Left ventricle myocardium inferior (tissue), 1 donor: ENCODE data around the gene MICAL3. TPM values are rescaled to one million over a fixed set of nuclear protein-coding genes. Genes with fewer than 3 reads are reported as not detected.
"Not testable (repeated sequence)": the region's sequence is repeated elsewhere in the genome, so short reads cannot be mapped to it uniquely, and the experiment has no call there.

Source experiments
- DNase-seq: peaks from one replicate; pipeline ENCODE4 v3.0.0-alpha.2; 2020
- H3K27ac ChIP-seq: fragments of 200-600 bp; replicated peaks from 2 replicates; pipeline ENCODE4 v1.8.0; 2021
- H3K27me3 ChIP-seq: fragments of 200-600 bp; 2 replicates; pipeline ENCODE4 v1.8.0; 2021; ENCODE audit warnings: low read depth
- H3K36me3 ChIP-seq: fragments of 200-600 bp; 2 replicates; pipeline ENCODE4 v1.8.0; 2021
- H3K4me1 ChIP-seq: fragments of 200-600 bp; 2 replicates; pipeline ENCODE4 v1.8.0; 2021
- H3K4me3 ChIP-seq: fragments of 200-600 bp; 2 replicates; pipeline ENCODE4 v1.8.0; 2021; ENCODE audit warnings: mild to moderate bottlenecking, moderate library complexity
- H3K9me3 ChIP-seq: fragments of 200-600 bp; replicated peaks from 2 replicates; pipeline ENCODE4 v1.8.0; 2021
- intact Hi-C: fragments of 100-400 bp; cut with micrococcal nuclease; formaldehyde crosslinking; loops from one replicate; pipeline ENCODE4 v1.11.0; 2022
- total RNA-seq: library from RNA; stranded (reverse); fragmentation: NEBNext Ultra II Directional; extraction: Animal tissue kit (Norgen Biotek cat#: 25700); gene quantifications from one replicate; pipeline ENCODE4 v1.2.1, GENCODE V29; 2021
- TF ChIP-seq, protein P1 (sequence below): fragments of 200-600 bp; IDR thresholded peaks from 2 replicates; pipeline ENCODE4 v1.8.0; 2021; ENCODE audit warnings: antibody characterized with exemption, mild to moderate bottlenecking, borderline replicate concordance
- donor health status: DM: no; HTN: yes; CAD: no; lungs with severe emphysema.

Gene MICAL3
- total RNA-seq, 1 donor from 2014 or later: 92.5 TPM

GRCh38 chr22:18058371-18059093 is 34.2 kb upstream of the MICAL3 start:
- peaks cover 40% of the 10 kb centered on the region for H3K4me1 ChIP-seq
- intact Hi-C loops: no loop called here
- DNase-seq: no peak

GRCh38 chr22:18057568-18058209 is 33.3 kb upstream of the MICAL3 start:
- H3K9me3 ChIP-seq: no peaks in the 10 kb centered on the region
- intact Hi-C loops: no loop called here
- no peak overlapping the region for H3K27ac ChIP-seq
- TF ChIP-seq, protein P1, sequence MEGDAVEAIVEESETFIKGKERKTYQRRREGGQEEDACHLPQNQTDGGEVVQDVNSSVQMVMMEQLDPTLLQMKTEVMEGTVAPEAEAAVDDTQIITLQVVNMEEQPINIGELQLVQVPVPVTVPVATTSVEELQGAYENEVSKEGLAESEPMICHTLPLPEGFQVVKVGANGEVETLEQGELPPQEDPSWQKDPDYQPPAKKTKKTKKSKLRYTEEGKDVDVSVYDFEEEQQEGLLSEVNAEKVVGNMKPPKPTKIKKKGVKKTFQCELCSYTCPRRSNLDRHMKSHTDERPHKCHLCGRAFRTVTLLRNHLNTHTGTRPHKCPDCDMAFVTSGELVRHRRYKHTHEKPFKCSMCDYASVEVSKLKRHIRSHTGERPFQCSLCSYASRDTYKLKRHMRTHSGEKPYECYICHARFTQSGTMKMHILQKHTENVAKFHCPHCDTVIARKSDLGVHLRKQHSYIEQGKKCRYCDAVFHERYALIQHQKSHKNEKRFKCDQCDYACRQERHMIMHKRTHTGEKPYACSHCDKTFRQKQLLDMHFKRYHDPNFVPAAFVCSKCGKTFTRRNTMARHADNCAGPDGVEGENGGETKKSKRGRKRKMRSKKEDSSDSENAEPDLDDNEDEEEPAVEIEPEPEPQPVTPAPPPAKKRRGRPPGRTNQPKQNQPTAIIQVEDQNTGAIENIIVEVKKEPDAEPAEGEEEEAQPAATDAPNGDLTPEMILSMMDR: no peak
- DNase-seq: no peak
- H3K36me3 ChIP-seq: no peaks in the 10 kb centered on the region
- H3K4me1 ChIP-seq: peaks cover 40% of the 10 kb centered on the region
- H3K27me3 ChIP-seq: no peaks in the 10 kb centered on the region
- no peak overlapping the region for H3K4me3 ChIP-seq

More at GRCh38 chr22:18058371-18059093, 34.2 kb upstream of the MICAL3 start:
- Histone ChIP-seq H3K4me3 (no peak overlapping the region), H3K36me3 (no peaks in the 10 kb centered on the region), H3K27ac (no peak overlapping the region), H3K9me3 (no peaks in the 10 kb centered on the region), H3K27me3 (no peaks in the 10 kb centered on the region)
- TF ChIP-seq, protein P1: no peak

GRCh38 chr22:18056807-18057474 is 32.6 kb upstream of the MICAL3 start:
- DNase-seq: no peak
- H3K9me3 ChIP-seq: no peaks in the 10 kb centered on the region
- TF ChIP-seq, protein P1: no peak
- intact Hi-C loops: no loop called here
- no peaks in the 10 kb centered on the region for H3K27me3 ChIP-seq
- H3K27ac ChIP-seq: peak overlapping the region; percentile 41
- H3K36me3 ChIP-seq: no peaks in the 10 kb centered on the region
- peaks cover 37% of the 10 kb centered on the region for H3K4me1 ChIP-seq
- no peak overlapping the region for H3K4me3 ChIP-seq

DNA sequence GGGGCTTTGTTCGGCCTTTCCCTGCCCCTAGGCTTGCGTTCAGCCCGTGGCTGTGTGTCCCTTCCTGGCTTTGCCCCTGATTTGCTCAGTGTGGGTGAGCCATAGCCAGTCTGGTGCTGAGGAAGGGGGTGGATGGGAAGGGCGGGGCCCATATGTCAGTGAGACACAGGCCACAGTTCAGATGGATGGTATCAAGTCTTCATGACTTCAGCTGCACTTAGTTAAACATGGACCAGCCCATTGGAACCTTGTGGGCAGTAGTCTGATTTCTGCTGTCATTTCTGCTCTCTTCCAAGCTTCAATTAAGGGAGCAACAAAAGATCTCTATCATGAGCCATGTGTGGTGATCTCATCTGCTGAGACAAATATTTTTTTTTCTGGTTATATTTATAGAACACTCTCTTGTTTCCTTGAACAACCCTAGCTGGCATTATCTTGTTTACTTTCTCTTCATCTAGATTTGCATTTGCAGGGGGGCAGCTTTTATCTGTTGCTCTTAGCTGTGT is 31.9 kb upstream of the MICAL3 start:
- DNase-seq: no peak
- TF ChIP-seq, protein P1: no peak
- intact Hi-C loops: no loop called here
- Histone ChIP-seq H3K4me1 (peaks cover 33% of the 10 kb centered on the region), H3K9me3 (no peaks in the 10 kb centered on the region), H3K27ac (peak overlapping the region; percentile 41), H3K27me3 (no peaks in the 10 kb centered on the region), H3K4me3 (no peak overlapping the region), H3K36me3 (no peaks in the 10 kb centered on the region)

GRCh38 chr22:18055619-18056160 is 31.3 kb upstream of the MICAL3 start:
- no peak for DNase-seq
- Histone ChIP-seq H3K4me1 (peaks cover 30% of the 10 kb centered on the region), H3K9me3 (no peaks in the 10 kb centered on the region), H3K4me3 (no peak overlapping the region), H3K27ac (peak overlapping the region; percentile 36), H3K27me3 (no peaks in the 10 kb centered on the region), H3K36me3 (no peaks in the 10 kb centered on the region)
- intact Hi-C loops: no loop called here
- TF ChIP-seq, protein P1: no peak

GRCh38 chr22:18053216-18053946 is 29.0 kb upstream of the MICAL3 start:
- H3K9me3 ChIP-seq, H3K27me3 ChIP-seq, H3K4me3 ChIP-seq, H3K27ac ChIP-seq, H3K36me3 ChIP-seq, DNase-seq, intact Hi-C loops: not testable (repeated sequence)
- peaks cover 29% of the 10 kb centered on the region for H3K4me1 ChIP-seq

GRCh38 chr22:18051113-18051512 is 26.8 kb upstream of the MICAL3 start:
- H3K4me1 ChIP-seq, H3K27me3 ChIP-seq, H3K4me3 ChIP-seq, H3K9me3 ChIP-seq, H3K27ac ChIP-seq, intact Hi-C loops, DNase-seq, H3K36me3 ChIP-seq: not testable (repeated sequence)
